ENCODE measurements around the gene SCD5. TPM values are rescaled to one million over a fixed set of nuclear protein-coding genes. Genes with fewer than 3 reads are reported as not detected.
"Not testable (repeated sequence)": the region's sequence is repeated elsewhere in the genome, so short reads cannot be mapped to it uniquely, and the experiment has no call there.

Gene SCD5
- 10 to 100 TPM; 17.6 to 28.4 (median 22.9) TPM for total RNA-seq

DNA sequence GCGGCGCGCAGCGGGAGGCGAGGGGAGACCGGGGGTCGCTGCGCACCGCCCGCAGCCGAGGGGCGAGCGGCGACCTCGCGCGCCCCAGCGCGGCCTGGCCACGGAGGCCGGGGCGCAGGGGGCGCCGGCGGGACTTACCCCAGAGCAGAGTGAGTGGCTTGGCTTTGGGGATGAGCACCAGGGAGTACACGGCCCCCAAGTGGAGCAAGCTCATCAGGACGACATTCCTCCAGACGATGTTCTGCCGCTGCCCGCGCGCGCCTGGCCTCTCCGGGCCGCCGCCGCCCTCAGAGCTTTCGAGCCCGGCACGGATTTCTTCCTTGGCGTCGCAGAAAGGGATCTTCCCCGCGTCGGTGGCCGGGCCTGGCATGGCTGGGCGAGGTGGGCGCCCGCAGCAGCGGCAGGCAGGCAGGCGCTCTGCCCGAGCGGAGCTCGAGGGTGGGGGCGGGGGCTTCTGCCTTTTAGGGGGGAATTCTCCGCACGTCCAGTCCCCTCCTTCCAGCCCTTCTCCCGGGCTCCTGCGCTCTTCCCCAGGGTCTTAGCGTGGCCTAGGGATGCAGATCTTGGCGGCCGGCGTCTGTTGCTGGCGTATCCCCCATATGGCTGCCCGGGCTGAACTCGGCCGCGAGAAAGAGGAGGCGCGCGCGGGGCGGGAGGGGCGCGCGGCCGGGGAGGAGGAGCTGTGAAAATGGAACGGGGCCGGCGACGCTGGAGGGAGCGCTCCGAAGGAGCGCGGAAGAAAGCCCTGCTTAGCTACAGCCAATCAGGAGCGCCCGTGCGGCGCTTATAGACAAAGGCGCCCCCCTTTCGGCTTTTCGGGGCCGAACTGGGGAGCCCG is at the start of gene SCD5:
Gene SCD5, minus strand, starts transcription at position 629 of the 838 bp plus-strand sequence. Its CDS starts 259 bp downstream, at position 370.
- 0% methylated on average over 42 of the region's 94 CpGs for WGBS
- intact Hi-C loops (cut with DNase I) = loop anchor here (5.0 to 10.0 kb wide), 2 partner anchors 216 to 336 kb away; partner anchors contain the start of gene LIN54
- no peaks in the 10 kb centered on the region for H3K36me3 ChIP-seq
- H3K9me3 ChIP-seq = no peaks in the 10 kb centered on the region
- no peaks in the 10 kb centered on the region for H3K27me3 ChIP-seq
- peak within 1 kb of the TSS; percentile 71 to 83 (median 78) for H3K27ac ChIP-seq (replicated peaks in 1 of 4)
- TF ChIP-seq EP300 (IDR thresholded peaks at IDR 0.05) = no peak
- TF ChIP-seq, protein P1, sequence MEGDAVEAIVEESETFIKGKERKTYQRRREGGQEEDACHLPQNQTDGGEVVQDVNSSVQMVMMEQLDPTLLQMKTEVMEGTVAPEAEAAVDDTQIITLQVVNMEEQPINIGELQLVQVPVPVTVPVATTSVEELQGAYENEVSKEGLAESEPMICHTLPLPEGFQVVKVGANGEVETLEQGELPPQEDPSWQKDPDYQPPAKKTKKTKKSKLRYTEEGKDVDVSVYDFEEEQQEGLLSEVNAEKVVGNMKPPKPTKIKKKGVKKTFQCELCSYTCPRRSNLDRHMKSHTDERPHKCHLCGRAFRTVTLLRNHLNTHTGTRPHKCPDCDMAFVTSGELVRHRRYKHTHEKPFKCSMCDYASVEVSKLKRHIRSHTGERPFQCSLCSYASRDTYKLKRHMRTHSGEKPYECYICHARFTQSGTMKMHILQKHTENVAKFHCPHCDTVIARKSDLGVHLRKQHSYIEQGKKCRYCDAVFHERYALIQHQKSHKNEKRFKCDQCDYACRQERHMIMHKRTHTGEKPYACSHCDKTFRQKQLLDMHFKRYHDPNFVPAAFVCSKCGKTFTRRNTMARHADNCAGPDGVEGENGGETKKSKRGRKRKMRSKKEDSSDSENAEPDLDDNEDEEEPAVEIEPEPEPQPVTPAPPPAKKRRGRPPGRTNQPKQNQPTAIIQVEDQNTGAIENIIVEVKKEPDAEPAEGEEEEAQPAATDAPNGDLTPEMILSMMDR (IDR thresholded peaks at IDR 0.05) = no peak
- peak in 1 of 2 donors; percentile 46 for TF ChIP-seq POLR2AphosphoS5 (IDR thresholded peaks at IDR 0.05)
- no peak for DNase-seq (ENCODE audit: extremely low spot score)
- H3K4me1 ChIP-seq = peaks cover 16 to 43% (median 35%) of the 10 kb centered on the region in 4 donors
- H3K4me3 ChIP-seq = peak within 1 kb of the TSS; percentile 66 to 94 (median 80)

DNA sequence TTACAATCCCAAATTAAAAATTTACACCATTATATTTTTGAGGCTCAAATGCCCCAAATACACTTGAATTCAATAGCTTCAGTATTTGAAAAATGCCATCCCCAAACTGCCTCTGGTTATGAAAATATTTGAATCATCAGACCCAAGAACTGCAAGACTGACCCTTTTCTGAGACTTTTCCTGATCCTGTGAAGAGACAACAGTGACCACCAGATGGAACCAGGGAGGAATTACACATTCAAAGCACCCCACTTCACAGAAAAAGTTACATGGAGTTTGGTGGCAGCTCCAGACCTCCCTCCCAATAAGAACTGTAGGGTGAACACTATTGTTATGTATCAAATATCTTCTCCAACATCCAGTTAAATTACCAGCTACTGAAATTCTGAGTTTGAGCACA is 44.0 kb upstream of the SCD5 start:
- no peaks in the 10 kb centered on the region for H3K9me3 ChIP-seq
- H3K4me3 ChIP-seq = no peak overlapping the region
- no peak overlapping the region for H3K27ac ChIP-seq (replicated peaks in 1 of 4)
- DNase-seq (ENCODE audit: extremely low spot score) = no peak
- H3K4me1 ChIP-seq = peaks cover 0 to 20% (median 18%) of the 10 kb centered on the region in 4 donors
- peaks cover 56 to 96% (median 87%) of the 10 kb centered on the region in 4 donors for H3K36me3 ChIP-seq
- no peak for TF ChIP-seq POLR2AphosphoS5 (IDR thresholded peaks at IDR 0.05)
- TF ChIP-seq, protein P1 (IDR thresholded peaks at IDR 0.05) = peak in 1 of 3 experiments; percentile 26
- no peak for TF ChIP-seq EP300 (IDR thresholded peaks at IDR 0.05)
- no peak for TF ChIP-seq POLR2A (IDR thresholded peaks at IDR 0.05; ENCODE audit: low read depth)
- intact Hi-C loops (cut with DNase I) = no loop called here
- no peaks in the 10 kb centered on the region for H3K27me3 ChIP-seq

DNA sequence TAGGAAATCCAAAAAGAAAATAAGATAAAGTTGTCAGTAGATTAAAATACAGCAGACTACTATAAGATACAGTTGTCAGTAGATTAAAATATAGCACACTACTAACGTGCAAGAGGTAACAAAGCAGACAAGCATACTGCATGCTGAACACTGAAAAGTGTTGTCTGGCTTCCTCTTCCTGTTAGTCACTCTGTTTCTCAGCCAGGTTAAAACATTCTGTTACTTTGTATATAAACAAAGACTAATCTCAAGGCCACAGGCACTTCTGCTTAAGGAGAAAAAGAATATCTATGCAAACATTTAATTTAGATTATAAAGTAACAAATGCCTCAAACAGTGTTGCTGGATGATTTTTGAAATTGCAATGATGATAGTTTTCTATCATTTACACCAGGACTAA is 41.0 kb upstream of the SCD5 start:
- Histone ChIP-seq H3K9me3 (no peaks in the 10 kb centered on the region), H3K4me3 (no peak overlapping the region), H3K36me3 (peaks cover 50 to 92% (median 76%) of the 10 kb centered on the region in 4 donors), H3K27me3 (no peaks in the 10 kb centered on the region), H3K27ac (replicated peaks in 1 of 4) (peak overlapping the region; percentile 52 to 73 (median 68)), H3K4me1 (peaks cover 0 to 21% (median 18%) of the 10 kb centered on the region in 4 donors)
- peak in 1 of 2 donors; percentile 22 for TF ChIP-seq POLR2AphosphoS5 (IDR thresholded peaks at IDR 0.05)
- TF ChIP-seq, protein P1 (IDR thresholded peaks at IDR 0.05) = no peak
- intact Hi-C loops (cut with DNase I) = no loop called here
- DNase-seq (ENCODE audit: extremely low spot score) = no peak
- 43% methylated on average over 1 of the region's 1 CpG for WGBS

DNA sequence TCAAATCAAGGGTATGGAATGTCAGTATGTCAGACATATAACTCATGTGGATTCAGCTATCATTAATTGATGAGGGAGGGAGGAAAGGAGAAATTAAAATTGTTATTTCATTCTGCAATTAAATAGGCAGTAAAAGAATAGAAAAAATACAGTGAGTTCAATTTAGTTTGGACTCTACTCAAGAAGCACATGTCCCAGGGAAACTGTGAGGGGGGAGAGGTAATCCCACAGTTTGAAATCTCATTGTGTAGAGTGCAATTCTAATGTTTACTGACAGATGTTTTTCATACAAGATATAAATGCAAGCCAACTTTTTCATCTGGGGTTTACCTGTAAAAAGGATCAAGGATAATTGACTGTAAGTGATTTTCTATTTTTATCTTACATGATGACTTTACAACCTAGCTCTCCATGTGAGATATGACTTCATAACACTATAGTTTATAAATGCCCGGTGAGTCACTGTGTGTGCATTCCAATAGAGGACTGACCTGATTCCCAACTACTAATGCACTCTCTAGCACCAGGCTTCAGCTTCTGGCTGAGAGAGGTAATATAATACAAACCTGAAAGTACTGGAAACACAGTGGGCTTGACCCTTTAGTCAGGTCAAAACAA is 35.2 kb upstream of the SCD5 start:
- no peak for DNase-seq (ENCODE audit: extremely low spot score)
- Histone ChIP-seq H3K4me1 (peaks cover 0 to 16% (median 11%) of the 10 kb centered on the region in 4 donors), H3K27ac (replicated peaks in 1 of 4) (peak overlapping the region; percentile 15 to 57 (median 18)), H3K9me3 (no peaks in the 10 kb centered on the region), H3K4me3 (no peak overlapping the region), H3K36me3 (peaks cover 21 to 57% (median 36%) of the 10 kb centered on the region in 4 donors), H3K27me3 (no peaks in the 10 kb centered on the region)
- intact Hi-C loops (cut with DNase I) = no loop called here
- no peak for TF ChIP-seq POLR2AphosphoS5 (IDR thresholded peaks at IDR 0.05)
- no peak for TF ChIP-seq EP300 (IDR thresholded peaks at IDR 0.05)
- TF ChIP-seq, protein P1 (IDR thresholded peaks at IDR 0.05) = peak in 1 of 3 experiments; percentile 20
- WGBS = 45% methylated on average over 1 of the region's 1 CpG

DNA sequence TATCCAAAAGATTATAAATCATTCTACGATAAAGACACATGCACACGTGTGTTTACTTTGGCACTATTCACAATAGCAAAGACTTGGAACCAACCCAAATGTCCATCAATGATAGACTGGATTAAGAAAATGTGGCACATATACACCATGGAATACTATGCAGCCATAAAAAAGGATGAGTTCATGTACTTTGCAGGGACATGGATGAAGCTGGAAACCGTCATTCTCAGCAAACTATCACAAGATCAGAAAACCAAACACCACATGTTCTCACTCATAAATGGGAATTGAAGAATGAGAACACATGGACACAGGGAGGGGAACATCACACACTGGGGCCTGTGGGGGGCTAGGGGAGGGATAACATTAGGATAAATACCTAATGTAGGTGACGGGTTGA is 34.5 kb upstream of the SCD5 start:
- DNase-seq (ENCODE audit: extremely low spot score); H3K4me3 ChIP-seq; H3K9me3 ChIP-seq; intact Hi-C loops (cut with DNase I); H3K27me3 ChIP-seq: not testable (repeated sequence)
- Histone ChIP-seq H3K4me1 (peaks cover 0 to 14% (median 11%) of the 10 kb centered on the region in 4 donors), H3K27ac (replicated peaks in 1 of 4) (peak overlapping the region in 3 of 4 donors; percentile 7 to 57 (median 22)), H3K36me3 (peaks cover 20 to 57% (median 36%) of the 10 kb centered on the region in 4 donors)
- 93% methylated on average over 4 of the region's 4 CpGs for WGBS

All from esophagus muscularis mucosa (tissue), 4 donors.